GM21367 (cell line): ENCODE measurements around the gene BEX2.

ENCODE experiments used
- ATAC-seq: cut with Tn5 transposase; IDR thresholded peaks from one replicate; pipeline ENCODE4 v1.9.1; 2021; ENCODE audit not compliant: unreplicated experiment

BEX2 gene

GRCh38 chrX:103274284-103274683 lies 36.5 kb downstream of the BEX2 start:
- ATAC-seq: no peak
